Lung (tissue), 12 donors: ENCODE measurements around the gene UBE2U. TPM values are rescaled to one million over a fixed set of nuclear protein-coding genes. Genes with fewer than 3 reads are reported as not detected.
A peak's percentile ranks its signal among the peaks of the same experiment; 100 is the strongest.

Experiments used
- ATAC-seq: fragments of 200-7000 bp; cut with Tn5 transposase; one replicate; pipeline ENCODE4 v1.9.1; 2020; ENCODE audit warnings: moderate number of reproducible peaks; ENCODE audit not compliant: insufficient read depth, low FRiP score
- DNase-seq, 3 donors: peaks; one replicate each; pipeline ENCODE4 v3.0.0-alpha.2; 2013 to 2017
- H3K27ac ChIP-seq, 2 donors: one replicate each; pipeline ENCODE4 v1.5.1; 2013; ENCODE audit warnings: mild to moderate bottlenecking in 2 of 2, moderate library complexity in 2 of 2, control low read depth in 1 of 2, inconsistent platforms in 1 of 2, low read depth in 1 of 2, low read length in 1 of 2
- H3K27me3 ChIP-seq, 3 donors: one replicate each; pipeline ENCODE4 v1.5.1; 2013; ENCODE audit warnings: low read length in 2 of 3; ENCODE audit not compliant: control insufficient read depth in 3 of 3, insufficient read depth in 3 of 3
- H3K36me3 ChIP-seq, 4 donors: one replicate each; pipeline ENCODE4 v1.5.1; 2013; ENCODE audit warnings: low read length in 4 of 4, mild to moderate bottlenecking in 1 of 4, moderate library complexity in 1 of 4; ENCODE audit not compliant: control insufficient read depth in 4 of 4, insufficient read depth in 4 of 4
- H3K4me1 ChIP-seq, 5 donors: one replicate each; pipeline ENCODE4 v1.5.1; 2013; ENCODE audit warnings: low read length in 5 of 5, mild to moderate bottlenecking in 2 of 5, moderate library complexity in 1 of 5; ENCODE audit not compliant: control insufficient read depth in 5 of 5, insufficient read depth in 5 of 5
- H3K4me3 ChIP-seq: one replicate; pipeline ENCODE4 v1.5.1; 2013; ENCODE audit warnings: mild to moderate bottlenecking, control low read depth, moderate library complexity
- H3K9ac ChIP-seq, 2 donors: one replicate each; pipeline ENCODE4 v1.5.1; 2013; ENCODE audit warnings: low read length in 2 of 2, control low read depth in 1 of 2; ENCODE audit not compliant: insufficient read depth in 1 of 2
- H3K9me3 ChIP-seq, 4 donors: one replicate each; pipeline ENCODE4 v1.5.1; 2013; ENCODE audit warnings: low read length in 3 of 4, mild to moderate bottlenecking in 1 of 4, moderate library complexity in 1 of 4; ENCODE audit not compliant: control insufficient read depth in 4 of 4, insufficient read depth in 3 of 4
- CTCF ChIP-seq: IDR thresholded peaks from 2 replicates; pipeline ENCODE4 v1.5.1; 2012; ENCODE audit warnings: mild to moderate bottlenecking; ENCODE audit errors: control extremely low read depth, extremely low read depth
- WGBS, 2 donors: extraction: QIAGEN DNeasy Blood & Tissue Kit; methylation state at CpG; one replicate each; pipeline ENCODE4 v1.1.7; 2013; 5-methylcytosine and 5-hydroxymethylcytosine counted together
- polyA plus RNA-seq, 2 donors: library from polyadenylated mRNA; stranded (reverse); fragments of 200-250 nt; gene quantifications; one replicate each; pipeline ENCODE4 v1.2.1, GENCODE V29; 2013
- total RNA-seq, 2 donors: library from RNA; depleted of rRNA in 1 of 2; stranded (reverse); fragments of >200 nt in 1 of 2; gene quantifications; one replicate each; pipeline ENCODE4 v1.2.1, GENCODE V29; 2014 to 2021
- donor health status: control.
- donor health status: control.
- donor health status: Bipolar disorder and iron deficiency.
- donor health status: healthy.
- donor health status: DM: yes; HTN: yes; CAD: no.

Gene UBE2U
- total and polyA plus RNA-seq, 4 donors, result not detected

- Histone ChIP-seq H3K4me1 (peaks cover 0 to 16% (median 5%) of the 10 kb centered on the region in 5 donors), H3K9me3 (no peaks in the 10 kb centered on the region), H3K4me3 (no peak overlapping the region), H3K27me3 (no peaks in the 10 kb centered on the region), H3K27ac (no peak overlapping the region), H3K36me3 (peaks cover 0 to 7% (median 4%) of the 10 kb centered on the region in 4 donors), H3K9ac (no peak overlapping the region)
- DNase-seq, result peak; percentile 48 to 68 (median 58)
- no peak for ATAC-seq
- no peak for TF ChIP-seq CTCF
- WGBS, 2 donors, result 60 to 64% methylated on average over 5 of the region's 5 CpGs
Observed at GRCh38 chr1:64183395-64184002, 19.9 kb upstream of the UBE2U start.

DNA sequence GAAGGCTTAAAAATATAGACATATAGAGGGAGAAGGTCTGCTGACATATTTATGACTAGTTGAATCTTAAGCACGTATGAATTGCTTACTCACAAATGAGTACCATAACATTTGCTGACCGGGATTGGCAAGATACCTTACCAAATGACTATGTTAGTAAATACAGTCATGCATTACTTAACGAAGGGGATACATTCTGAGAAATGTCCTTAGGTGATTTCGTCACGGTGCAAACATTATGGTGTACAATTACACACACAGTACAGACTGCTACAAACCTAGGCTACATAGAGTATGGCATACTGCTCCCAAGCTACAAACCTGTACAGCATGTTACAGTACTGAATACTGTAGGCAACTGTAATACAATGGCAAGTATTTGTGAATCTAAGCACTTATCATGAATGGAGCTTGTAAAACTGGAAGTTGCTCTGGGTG, 19.4 kb upstream of the UBE2U start:
- no peak for TF ChIP-seq CTCF
- WGBS, 2 donors, result 62 to 73% methylated on average over 5 of the region's 5 CpGs
- no peak for ATAC-seq
- no peak overlapping the region for H3K9ac ChIP-seq
- no peaks in the 10 kb centered on the region for H3K27me3 ChIP-seq
- peak in 2 of 3 donors; percentile 54 to 59 for DNase-seq
- no peaks in the 10 kb centered on the region for H3K9me3 ChIP-seq
- no peak overlapping the region for H3K27ac ChIP-seq
- peaks cover 0 to 16% (median 5%) of the 10 kb centered on the region in 5 donors for H3K4me1 ChIP-seq
- H3K4me3 ChIP-seq, result no peak overlapping the region
- peaks cover 0 to 3% (median under 1%) of the 10 kb centered on the region in 4 donors for H3K36me3 ChIP-seq

DNA sequence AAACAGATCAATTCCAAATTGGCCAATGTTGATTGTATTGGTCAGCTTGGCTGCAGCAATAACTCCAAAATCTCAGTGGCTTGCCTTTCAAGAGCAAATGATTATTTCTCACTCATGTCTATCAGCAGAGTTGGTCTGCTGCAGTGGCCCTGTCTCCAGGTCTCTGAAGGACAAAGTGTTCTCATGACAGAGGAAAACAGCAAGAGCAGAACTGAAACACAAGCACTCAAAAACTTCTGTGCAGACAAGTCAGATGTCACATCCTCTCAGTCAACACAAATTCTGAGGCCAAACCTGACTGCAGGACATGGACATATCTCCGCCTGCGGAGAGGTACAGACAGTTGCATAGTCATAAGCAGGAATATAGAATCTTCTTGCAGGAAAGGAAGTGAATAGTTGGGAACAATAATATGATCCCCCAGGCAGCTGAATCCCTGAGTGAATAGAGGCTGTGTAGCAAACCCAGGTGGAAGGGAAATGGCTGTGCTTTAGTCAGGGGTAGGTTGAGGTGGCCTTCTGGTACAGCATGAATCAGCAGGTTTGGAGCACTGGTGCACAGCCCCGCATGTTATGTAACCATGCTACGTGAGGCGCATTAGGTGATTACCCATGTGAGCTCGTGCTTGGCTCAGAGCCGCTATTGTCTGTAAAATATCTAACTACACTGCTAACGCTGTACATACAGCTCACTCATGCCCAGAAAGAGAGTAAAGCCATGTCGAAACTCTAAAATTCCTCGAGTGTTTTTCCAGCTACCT, 17.1 kb upstream of the UBE2U start:
- no peaks in the 10 kb centered on the region for H3K9me3 ChIP-seq
- no peaks in the 10 kb centered on the region for H3K36me3 ChIP-seq
- peaks cover 0 to 12% (median 4%) of the 10 kb centered on the region in 5 donors for H3K4me1 ChIP-seq
- ATAC-seq, result no peak
- DNase-seq, result no peak
- no peak for TF ChIP-seq CTCF
- no peak overlapping the region for H3K27ac ChIP-seq
- no peak overlapping the region for H3K9ac ChIP-seq
- no peaks in the 10 kb centered on the region for H3K27me3 ChIP-seq
- WGBS, 2 donors, result 76 to 84% methylated on average over 10 of the region's 10 CpGs
- no peak overlapping the region for H3K4me3 ChIP-seq
